Medulla oblongata (tissue), 1 donor: ENCODE results near the gene ITK.
"Not testable (repeated sequence)": the region's sequence is repeated elsewhere in the genome, so short reads cannot be mapped to it uniquely, and the experiment has no call there.

ENCODE experiments used
- DNase-seq: peaks from one replicate; pipeline ENCODE4 v3.0.0-alpha.2; 2015; ENCODE audit errors: extremely low spot score

ITK gene

DNA sequence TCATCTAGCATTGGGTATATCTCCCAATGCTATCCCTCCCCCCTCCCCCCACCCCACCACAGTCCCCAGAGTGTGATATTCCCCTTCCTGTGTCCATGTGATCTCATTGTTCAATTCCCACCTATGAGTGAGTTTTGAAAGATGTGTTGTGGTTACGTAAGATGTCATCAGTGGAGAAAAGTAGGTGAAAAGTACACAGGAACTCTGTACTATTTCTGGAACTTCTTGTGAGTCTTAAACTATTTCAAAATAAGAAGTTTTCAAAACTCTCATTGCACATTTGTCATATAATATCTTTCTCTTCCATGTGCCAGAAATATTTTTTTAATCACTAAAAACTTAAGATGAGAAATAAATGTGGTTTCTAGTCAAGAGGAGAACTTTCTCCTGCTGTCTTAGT lies 30.0 kb downstream of the ITK start:
- not testable (repeated sequence) for DNase-seq

DNA sequence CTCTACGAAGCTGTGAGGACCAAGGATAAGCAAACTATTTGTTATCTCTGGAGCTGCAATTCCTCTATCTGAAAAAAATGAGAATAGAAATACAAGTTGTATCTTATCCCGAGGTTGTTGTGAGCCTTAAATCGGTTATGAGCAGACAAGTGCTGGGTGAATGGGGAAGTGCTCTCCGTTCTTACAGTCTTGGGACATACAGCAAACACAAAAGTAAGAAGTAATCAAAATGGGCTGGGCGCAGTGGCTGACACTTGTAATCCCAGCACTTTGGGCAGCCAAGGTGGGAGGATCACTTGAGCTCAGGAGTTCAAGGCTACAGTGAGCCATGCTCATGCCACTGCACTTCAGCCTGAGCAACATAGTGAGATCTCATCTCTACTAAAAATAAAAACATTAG lies 31.7 kb downstream of the ITK start:
- DNase-seq: no peak

DNA sequence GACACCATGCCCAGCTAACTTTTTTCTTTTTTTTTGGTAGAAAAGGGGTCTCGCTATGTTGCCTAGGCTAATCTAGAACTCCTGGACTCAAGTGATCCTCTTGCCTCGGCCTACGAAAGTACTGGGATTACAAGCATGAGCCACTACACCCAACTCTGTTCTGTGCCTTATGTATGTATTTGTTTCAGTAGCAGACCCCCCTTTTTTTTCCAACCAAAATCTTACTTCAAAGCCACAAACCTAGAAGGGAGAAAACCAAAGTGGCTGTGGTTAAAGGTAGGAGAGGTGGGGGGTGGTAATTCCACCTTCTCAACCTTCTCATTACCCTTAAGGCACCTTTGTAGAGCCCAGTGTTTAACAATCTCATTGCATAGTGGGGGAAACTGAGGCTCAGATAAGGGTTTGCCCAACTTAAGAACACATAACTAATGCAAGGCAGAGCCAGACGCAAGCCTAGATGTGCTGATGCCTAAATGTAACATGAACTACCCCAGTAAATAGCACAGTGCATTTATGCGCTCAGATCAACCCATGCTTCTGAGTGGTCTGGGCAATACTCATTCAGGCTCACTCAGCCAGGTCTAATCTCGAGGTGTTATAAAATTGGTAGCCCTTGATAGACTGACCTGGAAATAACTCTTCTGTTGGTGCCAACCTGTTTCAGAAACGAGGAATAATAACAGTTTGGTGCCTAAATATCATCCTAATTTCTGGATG lies 33.0 kb downstream of the ITK start:
- no peak for DNase-seq

DNA sequence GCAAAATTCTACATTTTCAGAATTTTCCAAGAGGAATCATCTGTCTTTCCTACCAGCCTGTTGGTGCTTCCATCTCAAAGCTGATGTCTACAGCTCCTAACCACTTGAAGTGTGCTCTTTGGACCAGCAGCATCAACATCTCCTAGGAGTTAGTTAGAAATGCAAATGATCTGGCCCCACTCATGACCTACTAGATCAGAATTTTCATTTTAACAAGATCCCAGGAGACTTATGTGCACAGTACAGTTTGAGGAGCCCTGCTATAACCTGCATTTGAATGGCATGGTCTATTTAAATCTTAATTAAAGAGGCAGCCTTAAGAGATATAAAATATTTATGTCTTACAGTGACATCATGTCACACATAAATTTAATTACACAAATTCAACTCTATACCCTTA lies 33.8 kb downstream of the ITK start:
- no peak for DNase-seq

DNA sequence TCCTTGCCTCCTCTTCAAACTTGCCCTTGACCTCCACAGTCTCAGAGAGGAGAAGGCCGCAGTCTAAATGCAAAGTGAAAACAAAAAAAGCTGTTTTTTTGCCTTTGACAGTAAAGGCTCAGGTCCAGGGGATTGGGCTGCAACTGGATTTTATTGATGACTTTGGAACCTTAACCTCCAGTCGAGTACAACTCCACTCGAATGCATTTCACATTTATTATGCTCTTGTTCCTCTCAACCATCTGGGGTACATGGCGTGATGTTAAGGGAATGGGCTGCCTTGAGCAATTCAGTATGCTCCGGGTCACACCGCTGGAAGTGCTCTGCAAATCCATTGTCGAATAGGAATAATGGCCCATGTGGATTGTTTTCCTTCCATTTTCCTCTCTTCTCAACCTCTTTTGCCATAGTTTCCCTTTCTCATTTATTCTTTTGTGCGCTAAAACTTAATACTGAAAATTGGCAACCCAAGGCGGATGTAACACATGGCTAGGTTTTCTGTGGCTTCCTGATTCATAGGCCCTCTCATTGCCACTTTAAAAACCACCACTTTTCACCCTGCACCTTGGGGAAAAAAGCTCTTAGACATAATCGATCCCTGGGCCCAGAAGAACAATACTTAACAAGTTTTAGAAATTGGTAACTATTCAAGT lies 34.3 kb downstream of the ITK start:
- DNase-seq: no peak

DNA sequence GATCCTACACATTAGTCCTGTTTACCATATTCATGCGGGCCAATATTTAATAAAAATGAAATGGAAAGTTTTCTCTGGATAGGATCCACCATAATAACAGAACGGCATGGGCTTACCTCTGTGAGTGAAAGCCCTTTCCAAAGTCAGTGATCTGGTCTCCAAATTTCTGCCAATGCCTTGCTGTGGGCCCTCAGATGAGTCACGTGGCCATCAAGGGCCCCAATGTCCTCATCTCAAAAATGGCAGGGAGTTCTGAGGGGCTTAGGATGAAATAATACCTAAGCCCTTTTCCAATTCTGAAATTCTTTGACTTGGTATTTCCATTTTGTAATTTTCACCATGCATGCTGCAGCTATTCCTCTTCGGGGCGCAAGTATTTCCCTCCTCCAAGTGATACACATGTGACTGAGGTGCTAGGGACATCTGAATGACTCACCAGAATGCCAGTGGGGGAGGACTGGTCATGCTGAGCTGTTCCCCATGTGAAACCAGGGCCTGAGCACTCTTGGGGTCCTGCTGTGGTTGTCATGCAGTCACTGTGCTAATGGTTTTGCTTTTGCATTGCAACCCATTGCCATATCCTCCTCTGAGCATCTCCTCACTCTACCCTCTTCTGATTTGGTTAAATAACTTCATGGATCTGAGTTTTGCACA lies 35.0 kb downstream of the ITK start:
- DNase-seq: no peak

DNA sequence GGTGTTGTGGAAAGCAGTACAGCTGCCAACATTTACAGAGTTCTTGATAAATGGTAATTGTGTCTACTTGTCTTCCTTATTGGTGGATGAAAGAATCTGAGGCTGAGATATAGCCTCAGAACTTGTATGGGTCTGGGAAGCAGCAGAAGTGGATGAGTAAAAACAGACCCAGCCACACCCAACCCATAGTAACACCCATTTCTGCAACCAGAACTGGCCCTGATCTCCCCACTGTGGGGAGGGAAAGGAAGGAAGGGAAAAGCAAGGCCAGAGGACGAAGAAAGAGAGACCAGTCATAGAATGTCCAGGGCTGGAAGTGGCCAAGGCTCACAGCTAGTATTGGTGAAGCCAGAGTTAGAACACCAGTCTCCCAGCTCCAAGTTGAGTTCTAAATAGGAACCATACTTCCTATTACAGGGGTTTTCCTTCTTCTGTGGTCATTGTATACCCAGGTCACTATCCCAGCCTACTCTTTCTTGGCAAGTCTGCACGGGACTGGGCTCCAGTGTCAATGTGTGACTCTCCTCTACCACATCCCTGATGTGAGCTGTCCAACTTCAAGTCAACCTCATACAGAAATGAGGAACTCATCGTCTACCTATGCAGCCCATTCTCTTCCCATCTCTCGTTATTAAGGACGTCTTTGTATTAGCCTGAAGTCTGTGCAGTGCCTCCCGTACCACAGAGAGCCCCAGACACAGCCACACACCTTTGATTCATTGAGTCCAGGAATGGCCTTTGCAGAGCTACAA lies 35.9 kb downstream of the ITK start:
- no peak for DNase-seq

DNA sequence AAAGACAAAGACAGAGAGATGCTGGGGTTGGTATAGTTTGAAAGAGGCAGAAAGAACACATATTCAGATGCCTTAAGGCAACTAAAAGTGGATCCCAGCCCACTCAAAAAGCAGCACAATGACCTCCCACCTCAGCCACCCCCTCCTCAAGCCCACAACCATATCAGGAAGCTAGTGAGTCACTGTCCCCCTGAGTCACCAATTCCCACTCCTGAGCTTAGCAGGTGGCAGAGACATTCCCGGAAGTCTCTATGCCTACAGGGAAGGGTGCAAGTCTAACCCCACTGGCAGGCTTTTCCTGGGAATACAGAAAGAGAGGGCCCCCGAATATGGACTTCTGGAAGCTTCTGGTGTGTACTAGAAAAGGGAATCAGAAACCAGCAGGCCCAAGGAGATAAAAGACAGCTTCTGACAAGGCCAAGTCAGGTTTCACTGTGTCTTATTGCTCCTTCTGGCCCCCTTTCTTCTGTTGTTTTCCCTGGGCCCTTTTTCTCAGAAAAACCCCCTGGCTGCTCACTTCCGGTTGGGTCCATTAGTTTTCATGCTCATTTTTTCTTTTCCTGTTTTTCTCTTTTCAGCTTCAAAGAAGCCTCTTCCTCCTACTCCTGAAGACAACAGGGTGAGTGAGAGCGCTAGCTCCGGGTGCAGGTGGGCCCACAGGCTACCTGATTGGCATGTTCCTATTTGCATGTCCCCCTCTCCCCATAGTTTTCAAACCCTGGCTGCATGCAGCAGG lies 36.8 kb downstream of the ITK start:
- no peak for DNase-seq

DNA sequence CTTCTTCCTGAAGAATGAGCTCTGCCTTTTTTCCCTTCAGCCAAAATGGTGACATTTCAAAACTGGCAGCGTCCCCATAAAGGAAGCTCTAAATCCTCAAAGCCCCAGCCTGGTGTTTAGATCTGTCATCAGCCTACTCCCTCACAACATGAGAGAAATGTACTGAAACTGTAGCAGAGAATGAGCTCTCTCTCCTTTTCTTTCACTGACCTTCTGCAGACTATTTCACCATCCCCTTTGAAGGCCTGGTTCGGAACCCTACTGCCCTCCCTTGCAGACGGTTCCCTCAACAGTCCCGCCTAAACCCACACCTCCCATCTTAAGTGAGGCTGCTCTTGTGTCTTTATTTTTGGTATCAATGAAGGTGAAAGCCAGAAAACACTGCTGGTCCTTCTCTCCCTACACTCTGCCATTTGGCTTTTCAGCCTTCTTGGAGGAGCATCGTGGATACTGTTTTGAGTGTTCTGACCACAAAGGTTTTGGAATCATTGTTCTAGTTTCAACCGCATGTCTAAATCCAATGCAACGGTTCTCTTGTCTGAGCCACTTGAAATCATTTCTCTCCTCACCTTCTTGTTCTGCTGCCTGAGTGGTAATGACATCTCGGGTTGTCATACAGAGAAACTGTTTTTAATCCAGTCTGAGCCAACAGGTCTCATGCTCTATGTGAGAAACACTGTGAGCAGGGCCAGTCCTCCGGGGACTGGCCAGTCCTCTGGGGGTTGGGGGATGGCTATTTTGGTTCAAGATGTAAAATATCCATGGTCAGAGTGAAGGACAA lies 39.0 kb downstream of the ITK start:
- no peak for DNase-seq

DNA sequence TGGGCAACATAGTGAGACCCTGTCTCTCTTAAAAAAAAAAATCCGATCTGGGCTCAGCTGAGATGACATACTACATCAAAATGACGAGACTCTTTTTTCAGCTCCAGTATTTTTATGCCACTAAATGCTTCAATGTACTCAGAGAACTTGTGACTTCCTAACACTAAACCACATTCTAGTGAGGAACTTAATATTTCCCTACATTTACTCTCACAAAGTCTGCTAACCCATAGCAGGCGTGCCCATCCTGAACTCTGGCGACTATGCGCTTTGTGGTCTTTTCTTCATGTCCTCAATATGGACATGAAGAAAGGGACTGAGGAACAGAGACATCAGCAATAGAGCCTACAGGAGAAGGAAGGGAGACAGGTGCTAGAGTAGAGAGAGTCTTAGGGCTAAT lies 41.3 kb downstream of the ITK start:
- DNase-seq: no peak

DNA sequence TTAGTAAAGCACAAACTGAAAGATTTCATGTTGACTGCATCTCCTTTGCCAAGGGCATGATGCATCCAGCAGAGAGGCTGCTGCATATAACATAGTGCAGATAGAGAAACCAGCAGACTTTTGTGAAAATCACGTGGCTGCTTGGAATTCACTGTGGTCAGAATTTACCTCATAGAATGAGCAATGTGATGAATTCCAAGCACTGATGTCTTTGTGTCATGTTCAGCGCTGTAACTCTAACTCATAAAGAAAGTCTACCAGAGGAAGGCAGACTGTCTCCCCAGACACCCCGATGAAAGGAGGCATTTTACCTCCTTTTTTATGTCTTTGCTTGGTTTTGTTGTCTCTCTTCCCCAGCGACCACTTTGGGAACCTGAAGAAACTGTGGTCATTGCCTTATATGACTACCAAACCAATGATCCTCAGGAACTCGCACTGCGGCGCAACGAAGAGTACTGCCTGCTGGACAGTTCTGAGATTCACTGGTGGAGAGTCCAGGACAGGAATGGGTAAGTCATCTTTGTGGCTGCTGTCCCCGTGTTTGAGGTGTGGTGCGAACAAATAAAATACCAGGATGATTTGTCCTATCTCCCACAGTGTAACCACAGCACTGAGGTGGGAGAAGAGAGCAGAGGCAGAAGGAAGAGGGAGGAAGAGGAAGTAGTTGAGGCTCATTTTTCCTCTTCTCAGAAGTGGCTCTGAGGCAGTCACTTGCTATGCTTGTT lies 42.0 kb downstream of the ITK start:
- no peak for DNase-seq

DNA sequence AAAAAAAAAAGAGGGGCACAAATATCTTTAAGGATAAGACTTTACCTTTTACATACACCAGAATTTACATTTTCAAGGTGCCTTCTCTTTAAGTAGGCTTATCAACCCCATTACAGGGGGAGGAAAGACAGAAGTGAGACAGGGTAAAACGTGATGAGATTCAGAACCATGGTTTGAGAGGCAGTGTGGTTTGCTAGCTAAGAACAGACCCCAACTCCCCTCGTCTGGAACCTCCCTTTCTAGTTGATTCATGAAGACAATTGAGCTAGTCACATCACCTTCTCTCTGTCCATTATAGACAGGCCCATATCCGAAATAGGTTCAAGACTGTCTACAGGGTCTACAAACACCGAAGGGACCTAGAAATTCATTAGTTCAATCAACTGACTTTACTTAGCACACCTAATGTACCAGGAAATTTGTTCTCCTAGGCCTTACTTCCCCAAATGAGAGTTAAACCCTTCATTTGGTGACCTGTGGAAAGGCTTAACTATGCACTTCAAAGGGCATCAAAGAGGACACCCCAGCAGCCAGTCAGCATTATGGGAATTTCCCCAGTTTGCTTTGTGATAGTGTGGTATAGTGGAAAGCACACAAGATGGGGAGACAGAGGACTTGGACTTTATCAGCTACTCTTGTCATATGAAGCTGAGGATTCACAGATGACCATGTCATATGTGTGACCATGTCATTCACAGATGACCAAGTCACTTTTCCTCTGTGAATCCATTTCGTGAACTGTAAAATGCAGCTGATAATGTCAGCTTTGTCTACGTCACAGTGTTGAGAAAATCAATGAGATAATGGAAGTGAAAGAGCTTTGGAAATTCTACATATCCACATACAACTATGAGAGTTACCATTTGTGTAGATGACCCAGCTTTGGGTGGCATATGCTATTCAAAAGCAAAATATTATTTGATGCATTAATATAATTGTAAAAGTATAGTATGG lies 45.1 kb downstream of the ITK start:
- no peak for DNase-seq

DNA sequence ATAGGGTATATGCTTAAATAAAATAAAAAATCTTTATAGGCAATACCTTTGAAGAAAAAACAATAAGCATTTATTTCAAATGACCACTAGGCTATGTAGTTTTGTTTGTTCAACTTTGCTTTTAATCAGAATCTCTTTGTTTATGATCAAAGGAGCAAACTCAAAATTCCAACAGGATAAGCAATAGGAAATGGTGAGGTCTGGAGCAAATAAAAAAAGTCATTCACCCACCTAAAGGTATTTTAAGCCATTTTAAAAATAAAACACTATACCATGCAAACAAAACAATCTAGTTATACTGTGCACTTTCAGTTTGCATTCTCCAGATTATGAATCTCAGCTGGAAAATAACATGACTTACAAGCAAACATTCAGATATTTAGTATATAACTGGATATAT lies 50.0 kb downstream of the ITK start:
- DNase-seq: no peak

DNA sequence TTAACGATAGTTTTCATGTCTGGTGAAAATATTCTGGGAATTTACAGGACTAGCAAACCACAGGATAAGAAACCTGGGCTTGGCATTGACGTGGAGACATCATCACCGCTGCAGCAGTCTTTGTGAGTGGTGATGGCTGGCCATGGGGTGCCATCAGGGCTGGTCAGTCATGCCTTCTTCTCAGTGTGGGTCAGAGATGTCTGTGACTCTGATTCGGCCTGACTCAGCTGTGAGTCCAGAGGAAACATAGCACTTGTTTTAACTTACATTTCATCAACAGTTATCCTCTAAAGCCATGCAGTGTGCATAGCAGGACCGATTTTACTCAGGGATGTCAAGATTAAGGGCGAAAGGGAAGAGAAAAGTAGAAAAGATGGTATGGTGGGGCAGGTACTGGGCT lies 52.1 kb downstream of the ITK start:
- no peak for DNase-seq

DNA sequence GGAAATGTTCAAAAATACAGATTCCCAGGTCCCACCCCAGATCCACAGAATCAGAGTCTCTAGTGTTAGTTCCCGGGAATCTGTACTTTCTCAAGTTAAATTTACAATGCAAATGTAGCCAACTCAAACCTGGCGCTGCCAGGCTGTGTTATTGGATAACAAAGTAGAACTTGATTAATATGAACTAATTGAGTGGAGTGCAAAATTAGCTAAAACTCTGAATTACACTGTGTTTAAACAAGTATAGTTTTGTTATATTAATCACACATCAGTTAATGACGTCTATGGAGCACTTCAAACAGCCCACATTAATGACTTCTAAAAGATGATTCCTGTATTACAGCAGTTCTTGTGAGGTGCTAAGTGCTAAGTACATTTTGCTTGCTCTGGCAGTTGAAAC lies 52.9 kb downstream of the ITK start:
- no peak for DNase-seq

DNA sequence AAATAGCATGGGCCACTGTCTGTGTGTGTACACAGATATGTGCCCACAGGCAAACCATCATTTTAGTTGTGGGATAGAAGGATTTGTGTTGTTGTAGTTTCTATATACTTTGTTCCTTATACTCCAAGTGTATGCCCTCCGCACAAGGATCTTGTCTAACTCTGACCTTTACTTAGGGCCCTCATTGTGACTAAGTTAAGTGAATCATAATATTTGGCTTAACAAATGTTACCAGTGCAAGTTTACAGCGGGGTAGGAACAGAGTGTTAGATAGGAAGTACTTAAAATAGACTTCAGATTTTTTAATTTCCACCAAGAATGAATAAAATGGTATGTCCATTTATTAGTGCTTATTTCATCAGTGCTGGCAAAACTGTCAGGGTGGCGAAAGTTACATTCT lies 55.8 kb downstream of the ITK start:
- no peak for DNase-seq

DNA sequence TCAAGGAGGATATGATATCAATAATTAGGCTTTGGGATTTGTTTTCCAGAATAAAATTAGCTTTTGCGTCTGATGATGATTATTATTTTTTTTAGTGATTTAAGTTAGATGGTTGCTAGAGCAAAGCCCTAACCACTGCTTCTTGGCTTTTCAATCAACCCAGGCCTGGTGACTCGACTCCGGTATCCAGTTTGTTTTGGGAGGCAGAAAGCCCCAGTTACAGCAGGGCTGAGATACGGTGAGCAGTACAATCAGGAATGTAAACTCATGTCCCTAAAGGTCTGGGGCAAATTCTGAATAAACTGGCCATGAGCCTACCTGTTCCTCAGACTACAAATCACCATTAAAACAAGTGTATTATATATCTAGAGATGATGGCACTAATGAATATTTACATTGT lies 60.8 kb downstream of the ITK start:
- no peak for DNase-seq

DNA sequence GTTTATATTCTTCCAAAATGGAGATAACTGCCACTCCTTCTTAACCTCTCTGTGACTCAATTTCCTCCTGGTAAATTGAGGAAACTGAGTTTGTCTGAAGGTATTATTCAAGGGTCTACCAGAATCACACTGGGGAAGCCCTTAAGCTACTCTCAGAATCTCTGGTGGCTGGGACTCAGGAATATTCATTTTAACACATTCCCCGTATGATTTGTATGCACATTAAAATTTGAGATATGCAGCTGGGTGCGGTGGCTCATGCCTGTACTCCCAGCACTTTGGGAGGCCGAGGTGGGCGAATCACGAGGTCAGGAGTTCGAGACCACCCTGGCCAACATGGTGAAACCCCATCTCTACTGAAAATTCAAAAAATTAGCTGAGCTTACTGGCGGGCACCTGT lies 64.1 kb downstream of the ITK start:
- not testable (repeated sequence) for DNase-seq

DNA sequence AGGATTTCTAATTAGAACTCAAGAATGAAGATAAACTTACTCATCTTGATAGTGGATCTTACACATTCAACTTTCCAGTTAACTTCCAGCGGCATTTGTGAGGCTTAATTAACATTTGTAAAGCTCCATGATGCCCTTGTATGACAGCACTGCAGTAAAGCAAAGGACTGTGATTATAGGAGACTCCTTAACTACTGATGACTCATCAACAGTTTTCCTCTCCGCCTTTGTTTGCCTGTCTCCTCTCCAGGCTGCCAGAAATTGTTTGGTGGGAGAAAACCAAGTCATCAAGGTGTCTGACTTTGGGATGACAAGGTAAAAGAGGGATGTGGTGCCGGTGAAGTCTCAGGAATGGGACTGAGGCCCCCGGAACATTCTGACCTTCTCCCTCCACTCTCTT lies 64.8 kb downstream of the ITK start:
- DNase-seq: no peak
